IPS DF 19.7 (cell line): ENCODE data around the gene PAQR9.

Experiments used
- DNase-seq: peaks from one replicate; pipeline ENCODE4 v3.0.0-alpha.2; 2013; ENCODE audit warnings: low read depth, low spot score

The PAQR9 gene

GRCh38 chr3:142916605-142917004 lies 46.9 kb downstream of the PAQR9 start:
- no peak for DNase-seq

GRCh38 chr3:142915636-142916035 lies 47.8 kb downstream of the PAQR9 start:
- DNase-seq = no peak

- DNase-seq = no peak
Observed at GRCh38 chr3:142914286-142914811, 49.1 kb downstream of the PAQR9 start.

- no peak for DNase-seq
Observed at GRCh38 chr3:142913432-142913831, 50.0 kb downstream of the PAQR9 start.

- no peak for DNase-seq
Observed at GRCh38 chr3:142912402-142913172, 50.9 kb downstream of the PAQR9 start.
